H1 (cell line): ENCODE data around the gene MRPS2. TPM values are rescaled to one million over a fixed set of nuclear protein-coding genes. Genes with fewer than 3 reads are reported as not detected.

Source experiments
- CTCF ChIA-PET: fragments of 300-600 bp; sonication (Branson Sonifier 250); formaldehyde crosslinking; loops from one replicate; lab custom pipeline; 2021; ENCODE audit not compliant: partially characterized antibody; lab: Charles Lee
- POLR2A ChIA-PET: fragments of 300-600 bp; sonication (Branson Sonifier 250); formaldehyde crosslinking; loops from one replicate; lab custom pipeline; 2021; ENCODE audit warnings: inconsistent platforms; ENCODE audit not compliant: partially characterized antibody; lab: Charles Lee
- DNase-seq, 2 experiments: peaks; one replicate each; pipeline versions ENCODE4 v3.0.0 to v3.0.0-alpha.2; 2010 to 2022; ENCODE audit warnings: low spot score in 2 of 2, low read depth in 1 of 2, mixed read lengths in 1 of 2
- FAIRE-seq: peaks from 2 replicates; lab custom pipeline; 2011; peaks lifted over from hg19 to GRCh38; lab: Jason Lieb, UNC
- H2AFZ ChIP-seq: 2 replicates; pipeline ENCODE4 v1.8.1; 2012; ENCODE audit warnings: low read length, inconsistent platforms
- H2AK5ac ChIP-seq: 2 replicates; pipeline ENCODE4 v1.6.1; 2013; ENCODE audit warnings: low read depth, low read length
- H2BK120ac ChIP-seq: replicated peaks from 2 replicates; pipeline ENCODE3; 2013; ENCODE audit warnings: low read depth, low read length, inconsistent platforms
- H2BK12ac ChIP-seq: 2 replicates; pipeline ENCODE4 v1.6.1; 2013; ENCODE audit warnings: low read depth, low read length
- H2BK15ac ChIP-seq: 2 replicates; pipeline ENCODE4 v1.6.1; 2013; ENCODE audit warnings: low read length
- H2BK20ac ChIP-seq: 2 replicates; pipeline ENCODE4 v1.6.1; 2013; ENCODE audit warnings: low read length
- H2BK5ac ChIP-seq: 2 replicates; pipeline ENCODE4 v1.6.1; 2013; ENCODE audit warnings: low read depth, low read length
- H3K14ac ChIP-seq: 2 replicates; pipeline ENCODE4 v1.6.1; 2013; ENCODE audit warnings: inconsistent platforms; ENCODE audit not compliant: insufficient read length
- H3K18ac ChIP-seq: 2 replicates; pipeline ENCODE4 v1.6.1; 2013; ENCODE audit warnings: low read length; ENCODE audit errors: extremely low read depth
- H3K23ac ChIP-seq: 2 replicates; pipeline ENCODE4 v1.6.1; 2013; ENCODE audit warnings: inconsistent platforms; ENCODE audit not compliant: insufficient read length
- H3K23me2 ChIP-seq: 2 replicates; pipeline ENCODE4 v1.6.1; 2013; ENCODE audit warnings: low read depth, low read length
- H3K27ac ChIP-seq: 2 replicates; pipeline ENCODE4 v1.6.1; 2011; ENCODE audit warnings: low read depth, low read length, inconsistent platforms
- H3K27me3 ChIP-seq, 4 experiments: replicated peaks in 1 of 4; 1 replicate in 1 of 4; 2 replicates in 3 of 4; pipeline versions ENCODE4 v1.6.1 to v1.8.1; 2011 to 2013; ENCODE audit warnings: low read length in 3 of 4, mild to moderate bottlenecking in 3 of 4, inconsistent platforms in 2 of 4, mixed read lengths in 2 of 4, moderate library complexity in 1 of 4; ENCODE audit not compliant: control insufficient read depth in 3 of 4, insufficient read depth in 3 of 4; ENCODE audit errors: extremely low read depth in 1 of 4
- H3K36me3 ChIP-seq, 4 experiments: 2 replicates each; pipeline versions ENCODE4 v1.6.1 to v1.8.1; 2011 to 2013; ENCODE audit warnings: mild to moderate bottlenecking in 4 of 4, low read length in 3 of 4, moderate library complexity in 2 of 4, control low read depth in 1 of 4, inconsistent platforms in 1 of 4; ENCODE audit not compliant: insufficient read depth in 4 of 4, control insufficient read depth in 2 of 4
- H3K4ac ChIP-seq: replicated peaks from 2 replicates; pipeline ENCODE3; 2013; ENCODE audit warnings: low read length, low read depth, mixed read lengths, inconsistent platforms; ENCODE audit not compliant: insufficient read length
- H3K4me1 ChIP-seq, 4 experiments: replicated peaks in 1 of 4; 1 replicate in 1 of 4; 2 replicates in 3 of 4; pipeline versions ENCODE4 v1.6.1 to v1.8.1; 2011 to 2013; ENCODE audit warnings: low read length in 3 of 4, inconsistent platforms in 2 of 4, mixed read lengths in 1 of 4; ENCODE audit not compliant: insufficient read depth in 4 of 4, control insufficient read depth in 3 of 4
- H3K4me2 ChIP-seq, 2 experiments: 2 replicates each; pipeline versions ENCODE4 v1.6.1 to v1.8.1; 2011 to 2013; ENCODE audit warnings: low read depth in 2 of 2, low read length in 2 of 2, control low read depth in 1 of 2, inconsistent platforms in 1 of 2, mild to moderate bottlenecking in 1 of 2; ENCODE audit not compliant: insufficient read depth in 1 of 2
- H3K4me3 ChIP-seq, 4 experiments: fragments of 200-600, 300-600 bp in 1 of 4; sonication (generic), shearing (Covaris generic), sonication (Bioruptor Twin) in 1 of 4; 2 replicates each; pipeline versions ENCODE4 v1.5.1 to v1.8.1; 2011 to 2016; ENCODE audit warnings: low read length in 4 of 4, low read depth in 3 of 4, control low read depth in 2 of 4, inconsistent platforms in 2 of 4, mild to moderate bottlenecking in 2 of 4, mixed read lengths in 1 of 4, moderate library complexity in 1 of 4; ENCODE audit not compliant: insufficient read depth in 2 of 4; ENCODE audit errors: extremely low read depth in 1 of 4
- H3K56ac ChIP-seq: replicated peaks from 2 replicates; pipeline ENCODE3; 2013; ENCODE audit warnings: low read depth, mild to moderate bottlenecking, mixed read lengths, low read length, inconsistent platforms; ENCODE audit not compliant: insufficient read length
- H3K79me1 ChIP-seq: 2 replicates; pipeline ENCODE4 v1.6.1; 2013; ENCODE audit warnings: low read depth, low read length, control low read depth
- H3K79me2 ChIP-seq, 2 experiments: 2 replicates each; pipeline versions ENCODE4 v1.6.1 to v1.8.1; 2012 to 2013; ENCODE audit warnings: low read length in 2 of 2, mild to moderate bottlenecking in 2 of 2, inconsistent platforms in 1 of 2; ENCODE audit not compliant: insufficient read depth in 2 of 2, control insufficient read depth in 1 of 2
- H3K9ac ChIP-seq, 4 experiments: replicated peaks in 1 of 4; 1 replicate in 1 of 4; 2 replicates in 3 of 4; pipeline versions ENCODE4 v1.6.1 to v1.8.1; 2011 to 2013; ENCODE audit warnings: low read depth in 3 of 4, low read length in 3 of 4, control low read depth in 2 of 4, mild to moderate bottlenecking in 2 of 4, moderate library complexity in 2 of 4, inconsistent platforms in 1 of 4; ENCODE audit errors: extremely low read depth in 1 of 4
- H3K9me3 ChIP-seq, 2 experiments: 2 replicates each; pipeline versions ENCODE4 v1.6.1 to v1.8.1; 2012 to 2013; ENCODE audit warnings: mild to moderate bottlenecking in 2 of 2, moderate library complexity in 2 of 2, control low read depth in 1 of 2, inconsistent platforms in 1 of 2, low read depth in 1 of 2, low read length in 1 of 2, mixed read lengths in 1 of 2; ENCODE audit not compliant: insufficient read depth in 2 of 2
- H4K20me1 ChIP-seq, 2 experiments: replicated peaks in 1 of 2; 2 replicates each; pipeline versions ENCODE3 to v1.8.1; 2011 to 2013; ENCODE audit warnings: inconsistent platforms in 2 of 2, low read length in 2 of 2, mild to moderate bottlenecking in 1 of 2; ENCODE audit not compliant: insufficient read depth in 2 of 2, control insufficient read depth in 1 of 2
- H4K5ac ChIP-seq: 2 replicates; pipeline ENCODE4 v1.6.1; 2013; ENCODE audit warnings: low read length, low read depth, mixed read lengths, inconsistent platforms; ENCODE audit not compliant: insufficient read length
- H4K8ac ChIP-seq: 2 replicates; pipeline ENCODE4 v1.8.0; 2013; ENCODE audit warnings: mild to moderate bottlenecking, moderate library complexity, low read length, inconsistent platforms; ENCODE audit not compliant: insufficient read depth; ENCODE audit errors: extremely low read depth
- H4K91ac ChIP-seq: replicated peaks from 2 replicates; pipeline ENCODE3; 2013; ENCODE audit warnings: low read length, mixed read lengths, inconsistent platforms; ENCODE audit not compliant: insufficient read length
- ASH2L ChIP-seq: fragments of 200-600, 300-600 bp; sonication (generic); IDR thresholded peaks from one replicate; pipeline ENCODE4 v1.7.1; 2017; ENCODE audit warnings: low read length
- BACH1 ChIP-seq: IDR thresholded peaks from 2 replicates; pipeline ENCODE4 v1.6.1; 2012; ENCODE audit warnings: low read length, improper control_type of control experiment
- BRCA1 ChIP-seq: IDR thresholded peaks from 2 replicates; pipeline ENCODE4 v1.6.1; 2012; ENCODE audit warnings: low read depth, low read length, improper control_type of control experiment
- CBX5 ChIP-seq: fragments of 300-800, 300-1000 bp; sonication (generic); IDR thresholded peaks from 2 replicates; pipeline ENCODE4 v1.7.1; 2016; ENCODE audit warnings: antibody characterized with exemption, low read length, low read depth
- CBX8 ChIP-seq: fragments of 300-800, 300-1000 bp; sonication (generic); IDR thresholded peaks from 2 replicates; pipeline ENCODE4 v1.7.1; 2016; ENCODE audit warnings: low read depth, low read length, borderline replicate concordance
- CEBPB ChIP-seq: IDR thresholded peaks from 2 replicates; pipeline ENCODE4 v1.6.1; 2012; ENCODE audit warnings: low read depth, low read length
- MAFK ChIP-seq: IDR thresholded peaks from 2 replicates; pipeline ENCODE4 v1.6.1; 2012; ENCODE audit warnings: low read depth, mild to moderate bottlenecking, improper control_type of control experiment, low read length
- PHF8 ChIP-seq: fragments of 200-600 bp; sonication (generic); conservative IDR thresholded peaks from 2 replicates; pipeline ENCODE4 v1.7.1; 2012; ENCODE audit warnings: low read depth, mild to moderate bottlenecking, inconsistent platforms, low read length, moderate library complexity
- POU5F1 ChIP-seq: IDR thresholded peaks from 2 replicates; pipeline ENCODE4 v1.6.1; 2011; ENCODE audit warnings: low read depth, mild to moderate bottlenecking, low read length, moderate library complexity
- RBBP5 ChIP-seq: IDR thresholded peaks from 2 replicates; pipeline ENCODE4 v1.7.1; 2012; ENCODE audit warnings: low read depth, mild to moderate bottlenecking, inconsistent platforms, low read length, moderate library complexity, borderline replicate concordance
- SAP30 ChIP-seq: fragments of 300-600 bp; sonication (generic); IDR thresholded peaks from 2 replicates; pipeline ENCODE4 v1.7.1; 2012; ENCODE audit warnings: low read length, moderate library complexity, mild to moderate bottlenecking, inconsistent platforms; ENCODE audit not compliant: insufficient read depth, insufficient replicate concordance
- SP1 ChIP-seq: IDR thresholded peaks from 2 replicates; pipeline ENCODE4 v1.6.1; 2011; ENCODE audit warnings: low read depth, low read length
- WGBS, 2 experiments: shearing (Covaris generic) in 1 of 2; methylation state at CpG; one replicate each; pipeline versions ENCODE4 v1.1.6 to v1.1.7; 2013 to 2015; ENCODE audit warnings: low lambda C conversion rate in 2 of 2, mixed read lengths in 2 of 2, inconsistent platforms in 1 of 2, low coverage in 1 of 2, missing lambda C conversion rate in 1 of 2; ENCODE audit not compliant: insufficient replicate concordance in 2 of 2, insufficient coverage in 1 of 2, insufficient read length in 1 of 2; ENCODE audit errors: extremely low coverage in 1 of 2, missing lambda C conversion rate in 1 of 2; 5-methylcytosine and 5-hydroxymethylcytosine counted together
- polyA plus RNA-seq, 7 experiments: library from polyadenylated mRNA; depleted of rRNA in 3 of 7; stranded (reverse) in 5 of 7; unstranded in 2 of 7; fragments of >200 nt in 5 of 7; fragments of 200-250 nt in 2 of 7; gene quantifications; 1 replicate in 5 of 7; 2 replicates in 1 of 7; 4 replicates in 1 of 7; pipeline versions ENCODE4 v1.2.1 to v1.2.3, GENCODE V29; 2011 to 2013; ENCODE audit warnings: missing spikeins in 2 of 7, mixed read lengths in 2 of 7
- total RNA-seq: library from RNA; stranded (reverse); fragmentation: NEBNext Ultra II Directional; extraction: Animal tissue kit (Norgen Biotek cat#: 25700); gene quantifications from 2 replicates; pipeline ENCODE4 v1.2.1, GENCODE V29; 2021
- TF ChIP-seq, protein P1 (sequence below): IDR thresholded peaks from 2 replicates; pipeline ENCODE4 v1.6.1; 2012; ENCODE audit warnings: inconsistent platforms
- TF ChIP-seq, protein P2 (sequence below): IDR thresholded peaks from 2 replicates; pipeline ENCODE4 v1.6.1; 2012; ENCODE audit warnings: inconsistent platforms

MRPS2 gene
- total and polyA plus RNA-seq, 2 of the 8 experiments (the other 6 are each of a cell fraction or from before 2014, with no cell fraction given): 78.6 to 476 TPM

DNA sequence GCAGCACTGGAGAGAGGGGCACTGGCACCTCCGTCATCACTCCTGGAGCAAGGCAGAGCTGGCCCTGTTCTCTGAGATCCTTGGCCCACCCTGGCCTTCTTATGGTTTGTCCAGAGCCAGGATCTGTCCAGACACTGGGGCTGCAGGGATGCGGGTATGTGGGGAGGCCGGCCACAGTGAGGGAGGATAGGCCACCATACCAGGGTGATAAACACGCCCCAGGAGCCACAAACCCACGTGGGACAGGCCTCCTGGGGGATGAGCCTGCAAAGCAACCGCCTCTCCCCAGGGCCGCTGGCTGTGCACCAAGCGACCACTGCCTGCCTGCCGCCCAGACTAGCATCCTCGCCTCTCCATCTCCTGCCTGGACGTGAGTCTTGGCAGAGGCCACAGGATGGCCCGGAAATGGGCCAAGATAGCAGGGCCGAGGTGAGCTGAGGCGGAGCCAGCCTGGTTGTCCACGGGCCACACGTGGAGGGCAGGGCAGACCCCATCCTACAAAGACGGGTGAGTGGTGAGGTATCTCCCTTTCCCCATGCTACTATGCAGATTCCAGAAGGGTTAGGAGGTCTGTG is 49.9 kb downstream of the MRPS2 start:
- POLR2A ChIA-PET: no interaction called here
- no peaks in the 10 kb centered on the region for H3K36me3 ChIP-seq
- H3K79me1 ChIP-seq: no peaks in the 10 kb centered on the region
- no peak overlapping the region for H4K8ac ChIP-seq
- CTCF ChIA-PET: interaction anchor here (1.5 to 1.7 kb wide), 2 partner anchors 17 to 54 kb away, joined by 4 to 7 read pairs; no protein-coding TSS in a partner anchor
- DNase-seq (no peak), FAIRE-seq (no peak)
- H4K20me1 ChIP-seq: no peaks in the 10 kb centered on the region
- H2BK12ac ChIP-seq: no peak overlapping the region
- H3K23me2 ChIP-seq: no peaks in the 10 kb centered on the region
- H3K27ac ChIP-seq: no peak overlapping the region
- no peak overlapping the region for H2BK120ac ChIP-seq
- 85% methylated on average over 17 of the region's 17 CpGs; no CpG with 5 or more reads in 1 of the 2 experiments for WGBS, 2 experiments
- no peaks in the 10 kb centered on the region for H3K79me2 ChIP-seq
- no peak overlapping the region for H3K23ac ChIP-seq
- no peak overlapping the region for H3K4me3 ChIP-seq
- no peaks in the 10 kb centered on the region; a peak in 1 of 7 replicates for H3K27me3 ChIP-seq
- H4K5ac ChIP-seq: no peak overlapping the region
- H3K9ac ChIP-seq: no peak overlapping the region
- no peak overlapping the region for H3K14ac ChIP-seq
- no peaks in the 10 kb centered on the region for H3K4me1 ChIP-seq
- H3K4me2 ChIP-seq: no peak overlapping the region
- no peak overlapping the region for H2BK20ac ChIP-seq
- no peak overlapping the region for H2BK5ac ChIP-seq
- no peak overlapping the region for H2AFZ ChIP-seq
- H4K91ac ChIP-seq: no peak overlapping the region
- no peak overlapping the region for H3K4ac ChIP-seq
- no peak overlapping the region for H3K56ac ChIP-seq
- H3K9me3 ChIP-seq: no peaks in the 10 kb centered on the region
- H2AK5ac ChIP-seq: no peak overlapping the region
- TF ChIP-seq BACH1: no peak
- TF ChIP-seq RBBP5: no peak
- TF ChIP-seq BRCA1: no peak
- TF ChIP-seq MAFK: no peak
- TF ChIP-seq, protein P1, sequence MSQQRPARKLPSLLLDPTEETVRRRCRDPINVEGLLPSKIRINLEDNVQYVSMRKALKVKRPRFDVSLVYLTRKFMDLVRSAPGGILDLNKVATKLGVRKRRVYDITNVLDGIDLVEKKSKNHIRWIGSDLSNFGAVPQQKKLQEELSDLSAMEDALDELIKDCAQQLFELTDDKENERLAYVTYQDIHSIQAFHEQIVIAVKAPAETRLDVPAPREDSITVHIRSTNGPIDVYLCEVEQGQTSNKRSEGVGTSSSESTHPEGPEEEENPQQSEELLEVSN: no peak
- no peak for TF ChIP-seq PHF8
- TF ChIP-seq ASH2L: no peak
- no peak for TF ChIP-seq CBX5
- no peak for TF ChIP-seq CEBPB
- TF ChIP-seq POU5F1: no peak
- TF ChIP-seq, protein P2, sequence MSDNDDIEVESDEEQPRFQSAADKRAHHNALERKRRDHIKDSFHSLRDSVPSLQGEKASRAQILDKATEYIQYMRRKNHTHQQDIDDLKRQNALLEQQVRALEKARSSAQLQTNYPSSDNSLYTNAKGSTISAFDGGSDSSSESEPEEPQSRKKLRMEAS: no peak
- no peak for TF ChIP-seq CBX8
- no peak for TF ChIP-seq SP1
- no peak for TF ChIP-seq SAP30
- TF ChIP-seq, all 59 proteins: peak for 0
- Histone ChIP-seq H3K18ac (no peak overlapping the region), H2BK15ac (no peak overlapping the region)
